BLaER1 (cell line): ENCODE data around the gene HNF4A.

Source experiments
- H3K27ac ChIP-seq: shearing (Covaris generic); formaldehyde crosslinking; 2 replicates; pipeline ENCODE4 v1.8.1; 2022
- H3K27me3 ChIP-seq: shearing (Covaris generic); formaldehyde crosslinking; 2 replicates; pipeline ENCODE4 v1.8.1; 2022
- H3K36me3 ChIP-seq: shearing (Covaris generic); formaldehyde crosslinking; 2 replicates; pipeline ENCODE4 v1.8.1; 2022
- H3K4me1 ChIP-seq: shearing (Covaris generic); formaldehyde crosslinking; 2 replicates; pipeline ENCODE4 v1.8.1; 2022
- H3K4me2 ChIP-seq: shearing (Covaris generic); formaldehyde crosslinking; 2 replicates; pipeline ENCODE4 v1.8.1; 2022
- H3K4me3 ChIP-seq: shearing (Covaris generic); formaldehyde crosslinking; 2 replicates; pipeline ENCODE4 v1.8.1; 2022
- H3K9ac ChIP-seq: shearing (Covaris generic); formaldehyde crosslinking; 2 replicates; pipeline ENCODE4 v1.8.1; 2022
- H3K9me3 ChIP-seq: shearing (Covaris generic); formaldehyde crosslinking; 2 replicates; pipeline ENCODE4 v1.8.1; 2022
- H4K20me1 ChIP-seq: shearing (Covaris generic); formaldehyde crosslinking; 2 replicates; pipeline ENCODE4 v1.8.1; 2022
- Cebpa-rat ChIP-seq: shearing (Covaris generic); IDR thresholded peaks from 2 replicates; pipeline ENCODE4 v1.8.1; 2022

The HNF4A gene

GRCh38 chr20:44475372-44475693 is 119.8 kb downstream of the HNF4A start:
- H3K9me3 ChIP-seq, result no peaks in the 10 kb centered on the region
- peak overlapping the region; percentile 84 for H3K4me3 ChIP-seq
- peak overlapping the region; percentile 94 for H3K27ac ChIP-seq
- peak overlapping the region; percentile 87 for H3K9ac ChIP-seq
- peaks cover 3% of the 10 kb centered on the region; the same call in 1 of the 2 replicates for H3K36me3 ChIP-seq
- no peak for TF ChIP-seq Cebpa-rat
- H4K20me1 ChIP-seq, result peaks cover 18% of the 10 kb centered on the region
- peak overlapping the region; percentile 98 for H3K4me2 ChIP-seq
- H3K4me1 ChIP-seq, result peaks cover 33% of the 10 kb centered on the region
- H3K27me3 ChIP-seq, result no peaks in the 10 kb centered on the region

DNA sequence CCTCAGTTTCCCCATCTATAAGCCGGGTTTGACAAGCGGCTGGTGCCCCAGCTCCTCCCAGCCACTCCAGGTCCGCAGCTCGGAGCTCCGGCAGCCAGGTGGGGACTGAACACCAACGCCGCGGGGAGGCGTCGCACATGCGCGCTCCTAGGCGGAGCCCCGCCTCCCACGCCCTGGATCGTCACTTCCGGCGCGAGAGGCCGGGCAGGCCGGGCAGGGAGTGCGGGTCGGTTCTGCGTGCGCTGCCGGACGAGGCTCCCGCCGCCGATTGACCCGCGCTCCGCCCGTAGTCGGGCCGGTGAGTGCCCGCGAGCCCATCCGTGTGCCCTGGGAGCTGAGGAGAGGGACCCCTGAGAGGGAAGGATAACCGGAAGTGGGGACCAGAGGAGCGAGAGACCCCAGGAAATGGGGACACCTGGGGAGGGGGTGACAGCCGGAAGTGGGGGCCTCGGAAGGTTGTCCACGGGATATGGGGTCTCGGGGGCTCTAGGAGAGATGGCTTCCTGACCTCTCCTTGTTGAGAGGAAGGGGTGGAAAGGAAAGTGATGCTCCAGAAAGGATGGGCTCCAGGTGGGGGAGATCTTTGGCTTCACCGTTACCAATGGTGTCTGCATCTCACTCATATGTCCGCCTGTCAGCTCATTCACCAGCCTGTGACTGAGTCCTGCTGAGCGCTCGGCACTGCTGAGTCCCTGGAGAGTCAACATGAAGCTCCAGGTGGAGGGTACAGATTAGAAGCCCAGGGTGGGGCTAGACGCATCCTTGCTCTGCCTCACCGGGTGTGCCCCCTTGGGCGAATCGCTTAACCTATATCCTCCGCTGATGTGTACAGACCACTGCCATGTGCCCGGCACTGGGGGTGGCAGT is 120.4 kb downstream of the HNF4A start, which contains the start of gene TTPAL:
Gene TTPAL (plus strand): TSS at position 181 of the 867 bp plus-strand sequence. CDS start 4,126 bp downstream, outside the sequence.
- Histone ChIP-seq H4K20me1 (peaks cover 24% of the 10 kb centered on the region), H3K9ac (peak within 1 kb of the TSS; percentile 87), H3K36me3 (peaks cover 9% of the 10 kb centered on the region), H3K4me3 (peak within 1 kb of the TSS; percentile 84), H3K27ac (peak within 1 kb of the TSS; percentile 94), H3K4me1 (peaks cover 39% of the 10 kb centered on the region), H3K4me2 (peak within 1 kb of the TSS; percentile 98), H3K27me3 (no peaks in the 10 kb centered on the region), H3K9me3 (no peaks in the 10 kb centered on the region)
- no peak for TF ChIP-seq Cebpa-rat

- H3K9ac ChIP-seq, result no peak overlapping the region
- H3K4me2 ChIP-seq, result no peak overlapping the region
- H3K27me3 ChIP-seq, result no peaks in the 10 kb centered on the region
- H3K9me3 ChIP-seq, result no peaks in the 10 kb centered on the region
- peaks cover 21% of the 10 kb centered on the region for H3K36me3 ChIP-seq
- peaks cover 39% of the 10 kb centered on the region for H3K4me1 ChIP-seq
- no peak overlapping the region for H3K4me3 ChIP-seq
- H3K27ac ChIP-seq, result no peak overlapping the region
- peaks cover 27% of the 10 kb centered on the region for H4K20me1 ChIP-seq
- no peak for TF ChIP-seq Cebpa-rat
Observed at GRCh38 chr20:44477151-44477550, 121.7 kb downstream of the HNF4A start.

DNA sequence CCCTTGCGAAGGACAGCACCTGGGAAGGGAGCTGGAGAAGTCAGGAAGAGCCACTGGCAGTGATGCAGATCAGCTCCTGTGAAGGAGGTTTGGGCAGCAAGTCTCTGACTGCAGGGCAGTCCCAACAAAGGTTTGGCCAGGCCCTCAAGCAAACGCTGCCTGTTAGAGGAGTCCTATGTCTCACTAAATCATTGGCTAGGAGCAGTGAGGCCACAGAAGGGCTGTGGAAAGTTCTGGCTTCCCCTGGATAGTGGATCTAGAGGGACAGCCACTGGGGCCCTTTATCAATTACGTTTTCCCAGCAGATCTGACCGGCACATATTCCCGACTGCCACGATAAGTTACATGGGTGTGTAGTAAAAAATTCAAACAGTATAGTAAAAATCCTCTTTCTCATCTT is 122.7 kb downstream of the HNF4A start:
- H3K27me3 ChIP-seq, result no peaks in the 10 kb centered on the region
- H3K27ac ChIP-seq, result no peak overlapping the region
- no peak overlapping the region for H3K4me3 ChIP-seq
- no peaks in the 10 kb centered on the region for H3K9me3 ChIP-seq
- H3K4me2 ChIP-seq, result no peak overlapping the region
- no peak overlapping the region for H3K9ac ChIP-seq
- TF ChIP-seq Cebpa-rat, result no peak
- H3K36me3 ChIP-seq, result peaks cover 28% of the 10 kb centered on the region
- H4K20me1 ChIP-seq, result peaks cover 27% of the 10 kb centered on the region
- peaks cover 39% of the 10 kb centered on the region for H3K4me1 ChIP-seq

- Histone ChIP-seq H3K4me1 (peaks cover 39% of the 10 kb centered on the region), H3K4me2 (peak overlapping the region; percentile 62)
Observed at GRCh38 chr20:44479643-44480042, 124.1 kb downstream of the HNF4A start.

DNA sequence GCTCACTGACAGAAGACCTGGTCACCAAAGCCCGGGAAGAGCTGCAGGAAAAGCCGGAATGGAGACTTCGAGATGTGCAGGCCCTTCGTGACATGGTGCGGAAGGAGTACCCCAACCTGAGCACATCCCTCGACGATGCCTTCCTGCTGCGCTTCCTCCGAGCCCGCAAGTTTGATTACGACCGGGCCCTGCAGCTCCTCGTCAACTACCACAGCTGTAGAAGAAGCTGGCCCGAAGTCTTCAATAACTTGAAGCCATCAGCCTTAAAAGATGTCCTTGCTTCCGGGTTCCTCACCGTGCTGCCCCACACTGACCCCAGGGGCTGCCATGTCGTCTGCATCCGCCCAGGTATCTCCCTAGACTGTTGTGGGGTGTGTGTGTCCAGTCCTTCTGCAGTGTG is 124.6 kb downstream of the HNF4A start:
- Histone ChIP-seq H3K27me3 (no peaks in the 10 kb centered on the region), H3K9me3 (no peaks in the 10 kb centered on the region), H3K4me3 (no peak overlapping the region), H4K20me1 (peaks cover 27% of the 10 kb centered on the region), H3K36me3 (peaks cover 45% of the 10 kb centered on the region), H3K4me1 (peaks cover 36% of the 10 kb centered on the region), H3K27ac (0 out of 2 replicates have a peak overlapping the region, but pooled peaks have one; percentile 47), H3K4me2 (peak overlapping the region; percentile 62), H3K9ac (peak overlapping the region; percentile 37)
- no peak for TF ChIP-seq Cebpa-rat

More at GRCh38 chr20:44479643-44480042, 124.1 kb downstream of the HNF4A start:
- H3K27ac ChIP-seq, result 0 out of 2 replicates have a peak overlapping the region, but pooled peaks have one; percentile 47
- peak; percentile 48; the same call in 1 of the 2 replicates for TF ChIP-seq Cebpa-rat
- H3K9ac ChIP-seq, result peak overlapping the region; percentile 37
- H4K20me1 ChIP-seq, result peaks cover 27% of the 10 kb centered on the region
- H3K4me3 ChIP-seq, result no peak overlapping the region
- H3K27me3 ChIP-seq, result no peaks in the 10 kb centered on the region
- H3K9me3 ChIP-seq, result no peaks in the 10 kb centered on the region
- peaks cover 41% of the 10 kb centered on the region for H3K36me3 ChIP-seq

GRCh38 chr20:44481719-44482416 is 126.4 kb downstream of the HNF4A start:
- Histone ChIP-seq H3K4me2 (no peak overlapping the region), H3K4me3 (no peak overlapping the region), H3K36me3 (peaks cover 63% of the 10 kb centered on the region), H3K4me1 (peaks cover 22% of the 10 kb centered on the region), H3K27ac (no peak overlapping the region), H3K9ac (no peak overlapping the region), H3K9me3 (no peaks in the 10 kb centered on the region), H4K20me1 (peaks cover 27% of the 10 kb centered on the region), H3K27me3 (no peaks in the 10 kb centered on the region)
- TF ChIP-seq Cebpa-rat, result no peak

- TF ChIP-seq Cebpa-rat, result no peak
Observed at GRCh38 chr20:44483112-44483511, 127.6 kb downstream of the HNF4A start.

More at GRCh38 chr20:44483112-44483511, 127.6 kb downstream of the HNF4A start:
- H4K20me1 ChIP-seq, result peaks cover 25% of the 10 kb centered on the region
- H3K36me3 ChIP-seq, result peaks cover 75% of the 10 kb centered on the region
- no peak overlapping the region for H3K4me2 ChIP-seq
- peaks cover 21% of the 10 kb centered on the region for H3K4me1 ChIP-seq
- no peak overlapping the region for H3K4me3 ChIP-seq
- H3K27ac ChIP-seq, result no peak overlapping the region
- H3K27me3 ChIP-seq, result no peaks in the 10 kb centered on the region
- H3K9ac ChIP-seq, result no peak overlapping the region
- no peaks in the 10 kb centered on the region for H3K9me3 ChIP-seq
